ENCODE measurements around the gene HACD2.
A peak's percentile ranks its signal among the peaks of the same experiment; 100 is the strongest.

The HACD2 gene

DNA sequence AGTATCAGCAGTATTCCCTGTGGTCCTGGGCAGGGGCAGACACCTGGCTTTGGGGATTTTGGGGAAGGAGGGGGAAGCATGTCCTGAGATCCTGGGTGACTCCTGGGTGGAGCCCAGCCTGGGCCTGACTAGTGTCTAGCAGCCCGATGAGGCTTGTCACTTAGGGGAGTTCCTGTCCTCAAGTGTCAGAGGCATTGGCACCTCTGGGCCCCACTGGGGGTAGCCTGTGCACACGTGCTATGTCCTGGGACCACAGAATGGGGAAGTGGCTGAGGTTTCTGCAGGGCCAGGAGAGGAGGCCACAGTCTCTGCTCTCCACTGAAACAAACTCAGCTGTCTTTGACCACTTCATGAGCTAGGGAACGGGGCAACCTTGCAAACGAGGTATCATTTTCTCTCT, 104.4 kb downstream of the HACD2 start:
- no peak for DNase-seq

DNA sequence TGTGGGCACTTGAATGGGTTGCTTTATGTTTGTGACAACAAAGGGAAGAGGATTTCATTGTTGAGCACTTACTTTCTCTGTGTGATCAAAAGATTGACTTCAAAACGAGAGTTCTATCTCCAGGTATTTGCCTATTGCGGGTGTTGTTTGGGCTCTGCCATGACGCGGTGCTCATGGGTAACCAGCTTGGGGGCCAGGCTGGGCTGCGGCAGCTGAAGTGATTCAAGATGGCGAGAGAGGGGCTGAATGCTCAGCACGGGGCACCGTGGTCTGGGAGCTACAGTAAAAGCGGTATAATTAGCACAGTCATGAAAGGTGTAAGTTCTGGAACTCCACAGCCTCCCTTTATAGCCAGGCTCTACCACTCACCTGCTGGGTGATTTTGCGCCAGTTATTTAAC, 105.0 kb downstream of the HACD2 start:
- no peak for DNase-seq

DNA sequence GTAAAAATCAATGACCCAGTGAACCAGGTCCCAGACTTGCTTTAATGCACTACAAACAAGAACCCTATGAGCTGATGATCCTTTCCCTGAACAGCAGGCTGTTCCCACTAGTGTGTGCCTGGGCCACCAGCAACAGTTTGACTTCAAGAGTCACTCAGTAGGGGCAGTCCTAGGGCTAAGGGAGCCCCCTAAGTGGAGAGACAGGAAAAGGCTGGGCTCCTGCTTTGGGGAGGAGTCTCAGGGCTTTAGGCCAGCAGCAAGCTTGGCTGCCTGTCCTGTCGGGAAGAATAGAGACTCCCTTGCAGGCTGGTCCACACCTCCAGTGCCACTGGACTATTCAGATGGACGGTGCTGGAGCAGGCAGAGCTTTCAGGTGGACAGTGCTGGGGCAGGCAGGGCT, 106.5 kb downstream of the HACD2 start:
- no peak for DNase-seq

DNA sequence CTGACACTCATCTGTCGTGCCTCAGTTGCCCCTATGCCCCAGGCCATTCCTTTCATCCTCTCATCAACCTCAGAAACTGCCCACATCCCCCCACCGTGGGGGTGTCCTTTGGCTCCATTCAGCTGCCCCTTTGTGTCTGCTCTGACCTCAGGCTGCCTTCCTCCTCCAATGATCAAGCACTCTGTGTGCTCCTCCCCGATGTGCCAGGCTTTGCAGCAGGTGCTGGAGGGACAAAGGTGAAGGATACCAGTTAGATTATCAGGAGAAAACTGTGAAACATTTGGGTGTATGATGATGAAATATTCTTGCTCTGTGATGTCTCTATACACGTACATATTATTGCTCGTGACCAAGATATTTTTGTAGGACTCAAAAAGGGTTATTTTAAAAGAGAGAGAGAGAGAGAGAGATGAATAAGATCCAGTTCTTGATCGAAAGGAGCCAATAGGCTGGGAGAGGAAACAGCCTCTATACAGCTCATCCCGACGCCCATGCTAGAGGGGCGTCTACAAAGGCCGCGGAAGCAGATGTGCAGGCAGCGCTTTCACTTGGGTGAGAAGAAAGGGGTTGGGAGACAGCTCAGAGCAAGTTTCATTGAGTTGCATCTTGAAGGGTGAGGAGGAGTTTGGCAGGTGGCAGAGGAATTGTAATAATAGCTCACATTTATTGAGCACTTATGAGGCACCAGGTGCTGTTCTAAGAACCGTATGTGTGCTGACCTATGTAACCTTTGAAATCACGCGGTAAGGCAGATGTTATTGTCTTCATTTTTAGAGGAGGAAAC, 107.7 kb downstream of the HACD2 start:
- DNase-seq = no peak

DNA sequence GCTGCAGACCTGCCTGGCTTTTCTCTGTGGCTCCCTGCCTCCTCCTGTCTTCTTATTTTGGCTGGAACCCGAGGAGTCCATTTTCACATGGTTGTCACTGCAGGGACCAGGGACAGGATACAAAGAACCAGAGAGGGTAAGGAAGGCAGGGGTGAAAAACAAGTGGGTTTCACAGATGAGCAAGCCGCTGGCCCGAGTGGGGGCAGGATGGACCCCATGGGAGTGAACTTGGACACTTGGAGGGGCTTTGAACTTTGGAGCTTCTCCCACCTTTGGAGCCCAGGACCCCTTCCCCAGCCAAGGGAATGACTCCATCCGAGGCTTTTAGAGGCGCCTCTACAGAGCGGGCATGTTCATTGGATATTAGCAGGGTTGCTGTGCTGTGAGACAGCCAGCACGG, 109.1 kb downstream of the HACD2 start:
- no peak for DNase-seq

DNA sequence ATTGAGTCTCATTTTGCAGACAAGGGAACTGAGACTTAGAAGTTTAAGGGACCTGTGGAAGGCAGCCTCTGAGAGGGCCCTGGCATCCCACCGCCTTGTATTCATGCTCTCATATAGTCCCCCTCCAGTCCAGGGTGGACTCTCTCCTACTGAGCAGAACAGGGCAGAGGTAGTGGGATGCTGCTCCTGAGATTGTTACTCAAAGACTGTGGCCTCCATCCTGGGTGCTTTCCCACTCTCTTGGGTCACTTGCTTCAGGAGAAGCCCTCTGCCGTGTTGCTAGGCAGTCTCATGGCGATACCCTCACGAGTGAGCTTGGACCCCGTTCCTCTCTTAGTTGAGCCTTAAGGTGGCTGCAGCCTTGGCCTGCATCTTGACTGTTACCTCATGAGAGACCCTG, 113.7 kb downstream of the HACD2 start:
- no peak for DNase-seq

DNA sequence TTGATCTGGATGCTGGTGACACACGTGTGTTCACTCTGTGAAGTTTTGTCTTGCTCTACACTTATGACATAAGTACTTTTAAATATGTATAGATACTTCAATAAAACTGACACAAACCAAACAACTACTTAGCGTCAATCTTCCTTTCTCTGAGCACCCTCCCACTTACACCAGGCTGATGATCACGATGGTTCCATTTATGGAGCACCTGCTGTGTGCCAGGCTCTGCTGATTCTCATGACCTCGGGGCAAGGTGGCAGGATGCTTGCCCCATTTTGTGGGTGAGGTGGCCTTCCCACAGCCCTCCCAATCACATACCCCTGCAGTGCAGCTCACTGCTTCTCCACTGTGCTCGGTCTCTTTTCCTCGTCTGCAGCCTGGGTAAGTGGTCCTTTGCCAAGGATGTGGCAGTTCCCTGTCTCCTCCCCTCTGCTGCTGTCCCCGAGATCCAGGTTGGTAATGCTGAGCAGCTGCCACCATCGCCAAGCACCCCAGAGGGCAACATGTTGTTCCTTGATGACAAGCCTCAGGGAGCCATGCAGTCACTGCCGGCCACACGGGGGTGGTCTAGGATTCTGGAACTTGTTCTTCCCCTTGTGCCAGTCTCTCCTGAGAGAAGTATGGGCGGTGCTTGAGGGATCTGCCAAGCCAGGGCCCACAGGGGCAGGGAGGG, 115.4 kb downstream of the HACD2 start:
- DNase-seq = no peak

DNA sequence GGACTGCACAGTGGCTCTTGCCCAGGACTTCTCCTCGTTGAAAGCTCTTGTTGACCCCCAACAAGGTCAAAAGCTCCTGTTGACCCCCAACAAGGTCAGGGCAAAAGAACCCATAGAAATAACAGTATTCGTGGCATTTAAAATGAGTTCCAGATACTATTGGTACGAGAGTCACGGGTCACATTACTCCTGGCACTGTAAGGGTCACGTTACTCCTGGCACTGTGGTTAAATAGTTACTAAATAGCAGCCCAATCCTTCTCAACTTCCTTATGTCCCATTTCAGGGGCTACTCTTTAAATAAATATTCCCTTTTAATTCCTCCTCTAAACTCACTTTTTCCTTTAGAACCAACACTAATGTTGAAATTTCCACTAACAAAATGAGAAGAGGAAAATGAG, 117.8 kb downstream of the HACD2 start:
- no peak for DNase-seq

DNA sequence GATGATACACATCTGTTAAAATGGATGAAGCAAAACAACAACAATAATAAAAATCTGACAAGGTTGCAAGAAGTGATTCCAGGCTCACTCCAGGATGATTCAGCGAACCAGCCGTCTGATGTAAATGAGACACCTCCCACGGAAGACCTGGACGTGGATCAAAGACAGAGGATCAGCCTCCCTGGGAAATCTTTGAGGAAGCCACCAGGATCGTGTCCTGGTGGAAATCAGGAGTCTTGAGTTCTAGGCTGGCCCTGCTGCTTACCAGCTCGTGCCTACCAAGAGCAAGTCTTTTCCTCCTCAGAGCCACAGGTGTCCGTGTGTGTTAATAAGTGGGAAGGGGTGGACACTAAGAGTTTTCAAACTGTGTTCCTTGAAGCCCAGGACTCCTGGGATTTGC, 120.6 kb downstream of the HACD2 start:
- DNase-seq = no peak

DNA sequence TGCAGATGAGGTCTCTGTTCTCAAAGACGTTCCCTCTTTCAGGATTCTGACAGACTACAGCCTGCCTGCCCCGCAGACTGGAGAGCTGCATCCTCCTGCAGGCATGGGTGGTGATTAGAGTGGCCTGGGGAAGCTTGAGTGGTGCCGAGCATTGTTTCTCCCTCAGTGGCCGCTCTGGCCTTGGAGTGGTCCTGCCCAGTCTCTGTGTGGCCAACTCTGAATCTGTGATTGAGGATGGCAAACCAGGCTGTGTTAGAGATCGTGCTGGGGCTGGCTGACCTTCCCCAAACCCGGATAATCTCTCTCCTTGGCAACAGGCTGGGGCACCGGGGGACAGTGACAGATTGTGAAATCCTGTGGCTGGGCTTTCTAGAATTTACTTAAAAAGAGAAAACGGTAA, 125.0 kb downstream of the HACD2 start:
- peak; percentile 33 to 34 for DNase-seq

DNA sequence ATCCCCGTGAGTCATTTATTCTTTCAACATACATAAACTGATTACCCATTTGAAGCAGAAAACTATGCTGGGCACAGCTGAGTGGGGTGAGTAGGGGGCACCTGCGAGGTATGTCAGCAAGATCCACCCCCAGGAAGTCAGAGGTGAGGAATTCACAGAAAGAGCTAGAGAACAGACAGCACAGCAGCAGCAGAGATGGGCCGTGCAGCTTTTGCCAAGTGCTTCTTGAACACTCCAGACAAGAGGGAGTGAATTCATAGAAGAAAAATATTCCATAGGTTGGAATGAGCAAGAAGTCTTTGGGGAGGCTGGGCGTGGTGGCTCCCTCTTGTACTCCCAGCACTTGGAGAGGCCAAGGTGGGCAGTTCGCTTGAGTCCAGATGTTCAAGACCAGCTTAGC, 126.6 kb downstream of the HACD2 start:
- no peak for DNase-seq

DNA sequence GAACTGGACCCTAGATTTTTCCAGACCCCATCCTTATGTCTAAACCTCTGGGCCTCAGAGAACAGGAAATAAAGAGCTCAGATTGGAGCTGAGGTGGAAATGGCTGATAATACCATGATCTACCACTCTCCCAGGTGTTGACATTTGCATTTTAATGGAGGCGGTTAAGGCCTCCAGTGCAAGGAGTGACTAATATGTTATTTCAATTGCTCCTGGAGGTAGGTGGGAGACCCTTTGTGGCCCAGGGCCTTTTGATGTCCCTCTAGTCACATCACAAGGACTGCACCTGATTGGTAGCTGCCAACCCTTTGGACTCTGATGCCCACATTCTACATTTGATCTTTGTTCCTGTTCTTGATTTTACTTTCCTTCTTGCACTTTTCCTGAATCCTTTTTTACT, 127.0 kb downstream of the HACD2 start:
- no peak for DNase-seq

DNA sequence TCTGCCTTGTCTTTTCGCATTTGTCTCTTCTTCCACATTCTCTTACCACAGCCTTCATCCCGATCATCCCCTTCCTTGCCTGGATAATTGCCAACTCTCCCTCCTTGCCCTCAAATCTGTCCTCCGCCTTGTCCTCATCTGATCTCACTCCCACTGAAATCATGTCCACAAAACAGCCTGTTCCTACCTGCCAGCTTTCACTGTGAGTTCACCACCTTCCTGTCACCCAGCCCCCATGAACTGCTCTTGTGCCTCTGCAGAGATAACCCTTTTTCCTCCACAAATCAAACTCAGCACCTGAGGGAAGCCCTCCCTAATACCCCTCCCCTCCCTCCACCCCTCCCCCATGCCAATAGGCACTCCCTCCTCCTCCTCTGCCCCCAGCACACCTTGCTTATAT, 131.2 kb downstream of the HACD2 start:
- no peak for DNase-seq

DNA sequence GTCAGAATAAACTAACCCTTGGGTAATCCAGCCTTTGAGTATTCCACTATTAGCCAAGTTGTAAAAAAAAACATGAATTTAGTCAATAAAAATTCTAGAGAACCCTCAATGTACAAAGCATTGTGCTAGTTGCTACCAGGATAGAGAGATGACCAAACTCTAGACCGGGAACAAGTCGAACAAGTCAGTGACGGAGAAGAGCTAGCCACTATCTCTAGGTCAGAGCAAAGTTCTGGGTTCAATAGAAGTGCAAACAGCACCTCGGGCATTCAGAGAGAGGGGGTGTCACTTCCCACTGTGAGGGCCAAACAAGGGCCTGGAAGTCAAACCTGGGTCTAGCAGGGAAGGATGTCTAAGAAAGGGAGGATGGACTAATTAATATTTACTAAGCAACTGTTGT, 133.7 kb downstream of the HACD2 start:
- DNase-seq = no peak

DNA sequence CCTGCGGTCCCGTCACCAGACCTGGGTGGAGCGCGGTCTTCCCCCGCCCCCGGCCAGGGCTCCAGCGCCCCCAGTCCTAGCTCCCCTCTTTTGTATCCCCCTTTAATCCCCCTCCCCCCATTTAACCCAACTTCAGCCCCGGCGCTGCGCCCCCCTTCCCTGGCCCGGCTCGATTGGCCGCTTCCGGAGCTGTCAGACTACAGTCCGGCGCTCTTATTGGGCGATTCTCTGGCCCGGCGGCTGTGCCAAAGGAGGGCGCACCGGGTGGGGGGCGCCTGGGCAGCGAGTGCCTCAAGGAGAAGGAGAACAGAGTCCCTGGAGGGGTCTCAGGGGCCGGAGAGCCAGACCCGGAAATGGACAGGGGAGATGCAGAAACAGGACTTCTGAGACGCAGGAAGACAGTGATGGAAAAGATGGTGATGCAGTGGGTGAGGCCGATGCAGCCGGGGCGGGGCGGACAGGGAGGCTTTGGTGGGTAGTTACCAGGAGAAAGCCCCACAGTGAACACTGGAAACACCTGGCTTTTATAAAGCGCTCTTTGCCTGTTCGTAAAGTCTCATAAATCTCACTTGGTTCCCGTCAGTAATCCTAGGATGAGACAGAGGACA, 134.8 kb downstream of the HACD2 start:
- no peak for DNase-seq

DNA sequence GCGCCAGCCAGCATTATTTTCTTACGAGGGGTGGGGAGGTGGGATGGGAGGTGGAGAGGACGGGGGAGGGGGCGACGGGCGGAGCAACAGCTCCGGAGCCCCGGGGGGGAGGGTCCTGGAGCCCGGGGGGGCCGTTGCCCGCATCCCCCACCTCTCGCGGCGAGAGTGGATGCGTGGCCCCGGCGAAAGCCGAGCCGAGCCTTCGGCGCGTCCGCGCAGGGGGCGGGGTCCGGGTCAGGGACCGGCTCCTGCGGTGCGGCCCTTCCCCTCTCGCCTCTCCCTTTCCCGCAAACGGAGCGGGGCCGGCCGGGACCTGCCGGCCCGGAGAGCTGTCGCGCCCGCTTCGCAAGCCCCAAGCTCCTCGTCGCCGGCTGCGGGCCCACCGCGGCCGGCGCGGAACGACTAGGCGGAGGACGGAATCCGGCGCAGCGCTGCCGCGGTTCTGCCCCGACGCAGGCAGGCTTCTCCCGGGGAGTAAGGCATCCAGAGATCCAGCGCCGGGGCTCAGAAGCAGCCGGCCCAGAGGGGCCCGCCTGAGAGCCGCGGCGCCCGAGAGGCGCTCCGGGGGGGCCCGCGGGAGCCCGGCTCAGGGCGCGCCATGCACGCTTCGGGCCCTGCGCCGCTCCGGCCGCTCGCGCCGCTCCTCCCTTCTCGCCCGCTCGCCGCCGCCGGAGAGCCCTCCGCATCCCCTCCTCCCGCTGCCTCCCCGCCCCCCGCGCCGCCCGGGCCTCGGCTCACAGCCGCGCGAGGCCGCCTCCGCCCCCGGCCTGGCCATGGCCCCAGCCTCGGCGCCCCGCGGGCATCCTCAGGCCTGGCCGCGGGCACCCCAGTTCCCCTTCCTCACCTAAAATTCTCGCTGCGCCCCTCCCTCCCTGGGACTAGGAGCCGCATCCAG, 135.5 kb downstream of the HACD2 start:
- DNase-seq = no peak

DNA sequence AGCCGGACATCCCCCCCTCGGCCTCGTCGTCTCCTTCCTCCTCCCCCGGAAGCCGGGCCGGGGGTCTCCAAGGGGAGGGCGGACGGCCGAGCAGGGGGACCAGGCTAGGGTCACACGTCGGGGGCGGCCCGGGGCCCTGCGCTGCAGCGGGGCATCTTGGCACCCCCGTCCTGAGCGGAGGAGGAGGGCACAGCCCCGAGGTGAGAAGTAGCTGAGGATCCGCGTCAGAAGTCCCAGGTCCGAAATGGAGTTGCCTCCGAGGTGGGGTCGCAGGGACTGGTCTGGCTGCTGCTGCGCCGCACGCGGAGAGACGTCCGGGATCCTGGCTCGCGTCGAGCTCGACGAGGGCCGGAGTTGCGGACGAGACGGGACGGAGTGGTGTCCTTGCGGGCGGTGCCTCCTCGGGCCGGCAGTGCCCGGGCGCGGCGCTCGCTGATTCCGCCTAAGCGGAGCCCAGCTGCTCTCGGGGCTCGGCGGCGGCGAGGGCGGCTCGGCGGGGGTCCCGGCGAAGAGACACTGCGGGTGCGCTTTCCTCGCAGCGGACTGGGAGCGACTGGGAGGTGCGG, 136.2 kb downstream of the HACD2 start, which contains the start of gene ADCY5:
Gene ADCY5 (minus strand): TSS at position 555 of the 566 bp plus-strand sequence. CDS start 545 bp downstream, at position 10.
- no peak for DNase-seq

DNA sequence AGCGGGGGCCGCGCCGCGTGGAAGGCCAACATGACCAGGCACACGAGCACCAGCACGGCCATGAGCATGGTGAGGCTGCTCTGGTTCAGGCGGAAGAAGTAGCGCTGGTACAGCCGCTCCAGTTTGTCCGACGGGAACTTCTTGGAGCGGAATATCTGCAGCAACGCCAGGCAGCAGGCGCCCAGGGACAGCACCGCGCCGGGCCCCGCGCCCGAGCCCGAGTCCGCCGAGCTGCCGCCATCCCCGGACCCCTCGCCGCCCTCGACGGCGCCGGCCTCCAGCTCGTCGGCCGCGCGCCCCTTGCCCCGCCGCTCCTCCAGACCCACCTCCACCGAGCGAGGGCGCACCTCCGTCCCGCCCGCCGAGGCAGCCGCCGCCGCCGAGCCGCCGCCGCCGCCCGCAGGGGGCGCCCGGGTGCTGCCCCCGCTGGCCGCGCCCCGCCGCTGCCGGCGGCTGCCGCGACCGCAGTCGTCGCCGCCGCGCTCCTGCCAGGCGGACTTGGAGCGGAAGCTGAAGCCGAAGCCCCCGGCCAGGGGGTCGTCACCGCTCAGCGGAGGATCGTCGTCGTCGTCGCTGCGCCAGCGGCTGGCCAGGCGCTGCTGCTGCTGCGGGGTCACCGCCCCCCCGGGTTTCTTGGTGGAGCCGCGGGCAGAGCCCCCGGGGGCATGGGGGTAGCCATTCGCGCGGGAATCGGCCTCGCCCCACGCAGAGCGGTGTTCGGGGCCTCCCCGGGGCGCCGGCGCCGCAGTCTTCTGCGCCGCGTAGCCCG, 136.9 kb downstream of the HACD2 start:
- no peak for DNase-seq

DNA sequence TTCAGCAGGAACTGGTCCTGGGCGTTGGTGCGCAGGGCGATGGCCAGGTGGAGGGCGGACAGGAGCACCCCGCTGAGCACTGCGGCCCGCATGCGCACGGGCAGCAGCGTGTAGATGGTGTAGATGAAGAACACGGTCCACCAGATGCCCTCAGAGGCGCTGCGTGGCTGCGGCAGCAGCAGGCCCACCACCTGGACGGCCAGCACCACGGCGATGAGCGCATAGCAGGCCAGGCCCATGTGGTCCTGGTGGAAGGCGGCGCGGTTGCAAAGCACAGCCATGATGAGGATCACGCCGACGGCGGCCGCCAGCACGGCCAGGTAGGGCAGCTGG, 137.5 kb downstream of the HACD2 start:
- no peak for DNase-seq

DNA sequence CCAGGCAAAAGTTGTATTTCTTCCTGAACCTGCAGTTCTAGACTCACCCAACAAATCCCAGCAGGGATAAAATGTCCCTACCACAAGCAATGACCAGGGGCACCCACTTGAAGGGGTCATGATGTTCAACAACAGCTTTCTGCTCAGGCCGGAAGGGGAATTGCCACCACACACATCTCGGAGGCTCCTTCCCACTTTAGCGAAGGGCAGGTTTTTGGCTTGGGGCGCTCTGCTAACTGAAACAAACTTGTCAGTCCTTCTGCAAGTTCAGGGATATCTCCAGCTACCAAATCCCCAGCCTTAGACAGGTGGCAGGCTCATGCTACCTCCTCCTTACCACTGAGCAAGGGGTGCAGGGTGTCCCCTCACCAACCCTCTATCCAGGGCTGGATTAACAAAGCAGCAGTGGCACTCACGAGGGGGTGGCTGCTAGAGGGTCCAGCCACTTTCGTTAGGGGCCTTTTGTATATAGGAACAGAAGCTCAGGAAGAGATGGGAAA, 138.2 kb downstream of the HACD2 start:
- no peak for DNase-seq

DNA sequence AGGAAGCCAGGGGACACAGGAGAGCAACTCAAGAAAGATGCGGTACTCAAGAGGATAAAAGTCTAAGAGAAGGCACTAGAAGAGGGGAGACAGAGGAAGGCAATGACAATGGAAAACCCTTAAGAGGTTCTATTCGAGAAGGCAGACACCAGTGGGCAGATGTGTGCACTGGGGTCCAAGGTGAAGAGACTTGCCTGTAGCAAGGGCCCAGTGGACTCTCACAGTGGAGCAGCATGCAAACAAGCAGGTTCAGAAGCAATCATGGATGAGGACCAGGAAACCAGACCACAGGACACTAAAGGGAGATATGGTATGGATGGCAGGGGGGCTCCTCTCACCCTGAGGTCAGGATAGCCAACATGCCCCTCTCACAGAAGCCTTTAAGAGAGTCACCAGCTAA, 138.6 kb downstream of the HACD2 start:
- DNase-seq = no peak

DNA sequence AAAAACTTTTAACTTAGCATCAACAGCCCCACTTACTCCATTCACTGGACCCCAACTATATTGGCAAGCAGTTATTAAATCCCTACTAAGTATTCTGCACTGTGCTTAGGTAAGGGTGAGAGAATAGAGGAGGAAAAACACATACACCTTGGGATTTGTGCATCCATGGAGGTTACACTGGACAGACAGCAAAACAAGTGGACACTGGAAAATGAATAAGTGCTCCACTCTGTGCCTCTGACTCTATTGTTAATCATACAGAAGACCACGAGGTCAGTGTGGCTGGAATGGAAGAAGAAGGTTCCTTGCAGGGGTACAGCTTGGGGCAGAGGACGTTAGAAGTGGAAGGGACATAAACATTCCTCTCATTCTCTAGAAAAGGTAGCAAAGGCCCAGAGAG, 139.2 kb downstream of the HACD2 start:
- no peak for DNase-seq

Measured in cerebellar nuclear complex (tissue), 1 donor.